Omental fat pad (tissue), 4 donors: ENCODE results near the gene ZNF90. TPM values are rescaled to one million over a fixed set of nuclear protein-coding genes. Genes with fewer than 3 reads are reported as not detected.
A peak's percentile ranks its signal among the peaks of the same experiment; 100 is the strongest.
"Not testable (repeated sequence)": the region's sequence is repeated elsewhere in the genome, so short reads cannot be mapped to it uniquely, and the experiment has no call there.

Experiments
- ATAC-seq: fragments of 150-250 bp; one replicate; pipeline ENCODE4 v1.9.1; 2016; ENCODE audit warnings: mild to moderate bottlenecking, moderate library complexity; ENCODE audit not compliant: low FRiP score
- DNase-seq: peaks from one replicate; pipeline ENCODE4 v3.0.0-alpha.2; 2019; ENCODE audit warnings: low spot score
- total RNA-seq, 4 donors: library from RNA; depleted of rRNA; stranded (reverse); fragments of >200 nt; gene quantifications; one replicate each; pipeline ENCODE4 v1.1.0, GENCODE V29; 2016
- TF ChIP-seq, protein P1 (sequence below), 3 donors: fragments of 450-650 bp; IDR thresholded peaks; one replicate each; pipeline ENCODE4 v1.5.1; 2016 to 2017; ENCODE audit warnings: antibody characterized with exemption in 3 of 3, mild to moderate bottlenecking in 3 of 3, moderate library complexity in 2 of 3

Gene ZNF90
- total RNA-seq, 4 donors from 2014 or later, result 0.36 to 4.3 (median 1.7) TPM

DNA sequence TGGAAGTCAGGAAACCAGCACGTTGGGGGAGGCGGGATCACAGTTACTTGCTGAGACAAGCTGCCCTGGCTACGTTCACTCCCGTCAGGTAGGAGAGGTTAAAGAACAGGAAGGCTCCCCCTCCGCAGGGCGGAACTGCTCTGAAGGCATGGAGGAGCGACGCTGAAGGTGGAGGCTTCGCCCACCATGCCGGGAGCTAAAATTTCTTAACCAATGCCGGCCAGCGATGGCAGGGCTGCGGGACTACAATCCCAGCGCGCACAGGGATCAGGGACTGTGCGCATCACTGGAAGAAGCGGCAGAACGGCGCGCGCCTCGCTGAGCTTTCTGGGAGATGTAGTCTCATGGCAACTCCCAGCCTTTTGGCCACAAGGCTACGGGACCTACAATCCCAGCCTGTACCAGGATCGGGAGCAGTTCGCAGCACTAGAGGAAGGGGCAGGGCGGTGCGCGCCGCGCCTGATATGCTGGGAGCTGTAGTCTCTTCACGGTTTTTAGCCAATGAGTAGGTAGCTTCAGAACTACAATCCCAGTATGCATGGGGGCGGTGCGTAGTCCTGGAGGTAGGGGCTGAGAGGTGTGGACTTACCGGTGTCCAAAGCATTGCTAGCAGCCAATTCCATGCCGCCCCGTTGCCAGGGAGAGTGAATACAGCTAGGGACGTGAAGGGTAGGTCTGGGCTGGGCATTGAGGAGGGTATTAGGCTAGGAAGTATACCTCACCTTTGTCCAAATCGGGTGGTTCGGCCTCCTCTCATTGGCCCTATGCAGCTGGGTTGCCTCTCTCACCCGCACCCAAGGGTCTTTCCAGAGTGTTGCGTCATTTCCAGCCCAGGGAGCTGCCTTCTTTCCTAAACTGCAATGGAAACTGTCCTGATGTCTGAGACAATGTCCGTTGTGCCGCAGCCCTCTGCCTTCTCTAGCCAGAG, 25.7 kb upstream of the ZNF90 start:
- TF ChIP-seq, protein P1, sequence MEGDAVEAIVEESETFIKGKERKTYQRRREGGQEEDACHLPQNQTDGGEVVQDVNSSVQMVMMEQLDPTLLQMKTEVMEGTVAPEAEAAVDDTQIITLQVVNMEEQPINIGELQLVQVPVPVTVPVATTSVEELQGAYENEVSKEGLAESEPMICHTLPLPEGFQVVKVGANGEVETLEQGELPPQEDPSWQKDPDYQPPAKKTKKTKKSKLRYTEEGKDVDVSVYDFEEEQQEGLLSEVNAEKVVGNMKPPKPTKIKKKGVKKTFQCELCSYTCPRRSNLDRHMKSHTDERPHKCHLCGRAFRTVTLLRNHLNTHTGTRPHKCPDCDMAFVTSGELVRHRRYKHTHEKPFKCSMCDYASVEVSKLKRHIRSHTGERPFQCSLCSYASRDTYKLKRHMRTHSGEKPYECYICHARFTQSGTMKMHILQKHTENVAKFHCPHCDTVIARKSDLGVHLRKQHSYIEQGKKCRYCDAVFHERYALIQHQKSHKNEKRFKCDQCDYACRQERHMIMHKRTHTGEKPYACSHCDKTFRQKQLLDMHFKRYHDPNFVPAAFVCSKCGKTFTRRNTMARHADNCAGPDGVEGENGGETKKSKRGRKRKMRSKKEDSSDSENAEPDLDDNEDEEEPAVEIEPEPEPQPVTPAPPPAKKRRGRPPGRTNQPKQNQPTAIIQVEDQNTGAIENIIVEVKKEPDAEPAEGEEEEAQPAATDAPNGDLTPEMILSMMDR (IDR thresholded peaks at IDR 0.05), result no peak
- DNase-seq (peak; percentile 77), ATAC-seq (peak; percentile 100)

DNA sequence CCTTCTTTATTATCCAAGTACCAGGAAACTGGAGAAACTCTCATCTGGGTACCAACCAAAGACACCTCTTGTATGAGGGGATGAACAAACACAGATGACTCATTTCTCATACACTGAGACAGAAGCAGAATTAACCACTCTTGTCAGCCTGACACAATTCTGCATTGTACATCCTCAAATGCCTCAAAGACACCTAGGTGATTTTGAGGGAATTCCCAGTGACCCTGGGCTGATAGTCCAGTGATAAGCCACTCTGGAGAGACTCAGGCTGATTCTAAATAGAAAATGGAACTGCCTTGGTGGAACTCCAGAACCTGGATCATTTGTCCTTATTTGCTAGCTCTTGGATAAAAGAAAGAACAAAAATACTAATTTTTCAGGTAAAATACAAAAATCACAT, 19.1 kb upstream of the ZNF90 start:
- not testable (repeated sequence) for DNase-seq, ATAC-seq

DNA sequence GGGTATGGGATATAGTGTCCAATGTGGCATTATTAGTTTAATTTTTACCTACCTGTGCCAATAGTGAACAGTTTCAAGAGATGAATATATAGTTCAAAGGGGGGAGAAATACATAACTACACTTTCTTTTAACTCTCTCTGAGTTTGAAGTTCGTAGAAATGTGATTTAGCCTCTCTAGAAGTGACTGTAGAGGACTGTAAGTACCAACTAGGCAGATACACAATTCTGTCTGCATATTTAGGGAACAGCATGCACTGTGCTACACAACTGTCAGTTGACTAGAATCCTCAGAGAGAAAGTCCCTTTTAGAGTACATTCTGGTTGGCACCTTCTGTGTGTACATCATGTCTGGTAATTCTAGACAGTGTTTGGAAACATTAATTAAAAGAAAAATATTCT, 17.5 kb upstream of the ZNF90 start:
- ATAC-seq, result no peak
- no peak for DNase-seq
- TF ChIP-seq, protein P1 (IDR thresholded peaks at IDR 0.05), result no peak

DNA sequence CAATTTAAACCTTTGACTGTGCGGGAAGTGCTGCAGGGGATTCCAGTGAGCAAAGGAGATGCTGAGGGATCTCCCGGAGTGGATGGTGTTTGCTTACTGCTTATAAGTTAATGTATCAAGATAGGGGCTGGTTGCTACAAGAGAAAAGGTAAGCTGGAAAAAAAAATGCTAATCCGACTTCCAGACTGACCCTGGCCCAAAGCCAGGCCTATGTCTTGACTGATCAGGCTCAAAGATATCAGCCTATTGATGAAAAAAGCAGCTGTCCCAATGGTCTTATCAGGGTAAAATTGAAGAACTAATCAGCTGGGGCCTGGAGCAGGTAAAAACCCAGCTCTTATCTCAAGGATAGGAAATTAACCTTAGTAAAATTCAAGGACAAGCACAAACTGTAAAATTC, 10.9 kb upstream of the ZNF90 start:
- no peak for ATAC-seq
- TF ChIP-seq, protein P1 (IDR thresholded peaks at IDR 0.05), result no peak
- no peak for DNase-seq

DNA sequence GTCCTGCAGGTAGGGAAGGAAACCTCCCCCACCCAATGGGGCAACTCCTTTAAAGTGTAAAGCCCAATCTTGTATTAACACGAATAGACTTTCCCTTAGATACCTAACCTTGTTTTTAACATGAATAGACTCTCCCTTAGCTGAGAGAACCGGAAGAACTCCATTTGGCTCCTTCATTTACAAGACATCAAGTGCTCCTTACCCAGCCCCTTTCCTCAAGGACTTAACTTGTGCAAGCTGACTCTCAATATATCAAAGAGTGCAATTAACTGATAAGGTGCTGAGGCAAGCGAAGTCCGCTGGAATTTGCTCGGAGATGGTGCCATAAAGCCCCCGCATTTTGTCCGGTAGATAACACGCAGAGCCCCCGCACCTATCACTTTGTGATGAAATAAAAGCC, 9.9 kb upstream of the ZNF90 start:
- ATAC-seq, result no peak
- DNase-seq, result no peak
- TF ChIP-seq, protein P1 (IDR thresholded peaks at IDR 0.05), result no peak

DNA sequence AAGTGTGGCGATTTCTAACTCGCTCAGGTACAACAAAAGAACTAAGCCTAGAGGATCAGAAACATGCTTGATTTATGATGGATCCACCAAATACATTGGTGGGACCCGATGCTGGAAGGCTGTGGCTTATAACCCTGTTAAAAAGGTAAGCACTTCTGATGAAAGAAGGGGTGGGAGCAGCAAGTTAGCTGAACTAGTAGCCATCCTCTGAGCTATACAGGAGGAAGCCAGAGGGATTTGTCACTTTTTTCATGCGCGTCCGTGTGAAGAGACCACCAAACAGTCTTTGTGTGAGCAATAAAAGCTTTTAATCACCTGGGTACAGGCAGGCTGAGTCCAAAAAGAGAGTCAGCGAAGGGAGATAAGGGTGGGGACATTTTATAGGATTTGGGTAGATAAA, 9.2 kb upstream of the ZNF90 start:
- not testable (repeated sequence) for ATAC-seq

DNA sequence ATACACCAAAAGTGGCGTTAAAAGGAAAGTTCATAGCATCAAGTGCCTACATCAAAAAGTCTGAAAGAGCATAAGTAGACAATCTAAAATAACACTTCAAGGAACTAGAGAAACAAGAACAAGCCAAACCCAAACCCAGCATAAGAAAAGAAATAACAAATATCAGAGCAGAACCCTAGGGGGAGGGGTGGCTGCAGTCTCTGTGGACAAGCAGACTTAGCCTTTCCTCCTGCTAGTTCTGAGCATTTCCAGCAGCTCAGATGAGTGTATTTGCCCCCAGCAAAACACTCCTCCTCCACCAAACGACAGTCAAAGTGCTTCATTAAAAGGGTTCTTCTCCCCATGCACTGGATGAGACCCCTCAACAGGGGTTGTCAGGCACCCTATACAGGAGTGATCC, 7.1 kb upstream of the ZNF90 start:
- ATAC-seq, result no peak
- no peak for DNase-seq
- TF ChIP-seq, protein P1 (IDR thresholded peaks at IDR 0.05), result no peak

More for the DNA sequence above, 9.2 kb upstream of the ZNF90 start:
- not testable (repeated sequence) for DNase-seq

DNA sequence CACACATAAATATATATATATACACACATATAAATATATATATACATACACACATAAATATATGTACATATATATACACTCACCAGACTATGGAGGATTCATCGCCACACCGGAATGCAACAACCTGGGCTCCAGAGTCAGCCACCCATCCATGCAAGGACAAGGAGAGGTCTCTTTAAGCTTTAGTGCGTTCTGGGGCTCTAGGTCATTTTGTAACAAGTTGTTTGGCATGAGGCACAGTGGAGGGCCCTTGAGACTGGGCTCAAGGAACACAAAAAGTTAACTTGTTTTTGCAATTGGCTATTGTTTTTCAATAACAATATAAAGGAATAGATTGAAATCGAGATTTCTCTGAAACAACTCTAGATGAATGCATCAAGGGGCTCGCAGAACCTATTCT, 4.9 kb upstream of the ZNF90 start:
- TF ChIP-seq, protein P1 (IDR thresholded peaks at IDR 0.05), result no peak
- ATAC-seq, result no peak
- DNase-seq, result no peak
